ENCODE measurements around the gene TMEM220. TPM values are rescaled to one million over a fixed set of nuclear protein-coding genes. Genes with fewer than 3 reads are reported as not detected.

Gene TMEM220
- total RNA-seq, 1 experiment from 2014 or later = 3.9 TPM

DNA sequence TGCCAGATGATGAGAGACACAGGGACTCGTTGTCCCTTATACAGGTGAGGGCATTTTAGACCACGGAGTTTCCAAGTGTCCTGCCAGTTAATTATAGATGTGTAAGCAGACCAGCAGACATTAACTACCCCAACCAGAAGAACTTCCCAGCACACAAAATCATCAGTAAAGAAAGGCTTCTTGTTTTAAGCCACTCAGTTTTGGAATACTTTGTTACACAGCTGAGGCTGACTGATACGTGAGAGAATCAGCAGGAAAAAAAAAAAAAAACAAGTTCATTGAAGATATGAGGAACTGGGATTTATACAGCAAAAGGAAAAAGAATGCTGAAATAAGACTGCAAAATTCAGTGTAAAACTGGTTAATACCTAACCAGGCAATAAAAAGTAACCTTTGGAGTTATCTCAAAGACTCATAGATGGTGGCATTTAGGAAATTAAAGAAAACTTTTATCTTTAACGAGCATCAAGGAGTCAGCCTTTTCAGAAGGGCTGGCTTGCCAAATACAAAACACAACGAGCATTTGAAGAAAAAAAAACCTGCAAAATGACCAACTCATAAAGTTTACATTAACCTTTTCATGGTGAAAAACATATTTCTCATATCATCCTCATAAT is 46.0 kb upstream of the TMEM220 start:
- ChIA-PET POLR2A (ENCODE audit: unreplicated experiment) (no interaction called here), CTCF (no interaction called here)
- ATAC-seq = no peak
- DNase-seq = no peak
- no peak for TF ChIP-seq EZH2phosphoT487 (IDR thresholded peaks at IDR 0.05; ENCODE audit: borderline replicate concordance, low read length)
- no peaks in the 10 kb centered on the region for H4K20me1 ChIP-seq (ENCODE audit: low read length)
- H3K27me3 ChIP-seq (ENCODE audit: low read length) = no peaks in the 10 kb centered on the region
- no peak overlapping the region for H2AFZ ChIP-seq (ENCODE audit: low read length)
- no peaks in the 10 kb centered on the region for H3F3A ChIP-seq (ENCODE audit: low read length, unreplicated experiment)
- H3K9me2 ChIP-seq (replicated peaks; ENCODE audit: low read length) = no peaks in the 10 kb centered on the region
- H3K4me3 ChIP-seq (ENCODE audit: low read length) = no peak overlapping the region
- H3K9me3 ChIP-seq (ENCODE audit: low read length) = no peaks in the 10 kb centered on the region
- no peak overlapping the region for H3K4me2 ChIP-seq (ENCODE audit: low read length)
- no peaks in the 10 kb centered on the region for H3K4me1 ChIP-seq (ENCODE audit: insufficient read depth, low read length)
- BruUV-seq (replicated peaks) = no TSS peak
- H3K79me2 ChIP-seq (ENCODE audit: low read length) = no peaks in the 10 kb centered on the region
- intact Hi-C loops (cut with micrococcal nuclease) = no loop called here
- H3K9ac ChIP-seq (ENCODE audit: low read length) = no peak overlapping the region
- no peak overlapping the region for H3K27ac ChIP-seq (ENCODE audit: low read length)
- no peaks in the 10 kb centered on the region; the same call in 1 of the 2 replicates for H3K36me3 ChIP-seq (ENCODE audit: low read depth, low read length)

GRCh38 chr17:10775058-10775457 is 45.2 kb upstream of the TMEM220 start:
- TF ChIP-seq CTCF (conservative IDR thresholded peaks at IDR 0.05; ENCODE audit: low read depth, low read length) (no peak), EZH2 (IDR thresholded peaks at IDR 0.05; ENCODE audit: low read length, unreplicated experiment) (no peak), EZH2phosphoT487 (IDR thresholded peaks at IDR 0.05; ENCODE audit: borderline replicate concordance, low read length) (no peak)
- ATAC-seq (no peak), DNase-seq (no peak)
- CTCF ChIA-PET = no interaction called here
- H4K20me1 ChIP-seq (ENCODE audit: low read length) = no peaks in the 10 kb centered on the region
- H3F3A ChIP-seq (ENCODE audit: low read length, unreplicated experiment) = no peaks in the 10 kb centered on the region
- no peak overlapping the region for H3K27ac ChIP-seq (ENCODE audit: low read length)
- H3K4me2 ChIP-seq (ENCODE audit: low read length) = no peak overlapping the region
- no peak overlapping the region for H3K4me3 ChIP-seq (ENCODE audit: low read length)
- no peaks in the 10 kb centered on the region for H3K9me3 ChIP-seq (ENCODE audit: low read length)
- H3K9ac ChIP-seq (ENCODE audit: low read length) = no peak overlapping the region
- no peak overlapping the region for H2AFZ ChIP-seq (ENCODE audit: low read length)
- H3K36me3 ChIP-seq (ENCODE audit: low read depth, low read length) = no peaks in the 10 kb centered on the region; the same call in 1 of the 2 replicates
- POLR2A ChIA-PET (ENCODE audit: unreplicated experiment) = interaction anchor here (0.6 kb wide), 1 partner anchor 180 kb away, joined by 3 read pairs; no protein-coding TSS in a partner anchor
- BruUV-seq (replicated peaks) = no TSS peak
- intact Hi-C loops (cut with micrococcal nuclease) = no loop called here
- H3K9me2 ChIP-seq (replicated peaks; ENCODE audit: low read length) = no peaks in the 10 kb centered on the region
- no peaks in the 10 kb centered on the region for H3K27me3 ChIP-seq (ENCODE audit: low read length)
- no peaks in the 10 kb centered on the region for H3K79me2 ChIP-seq (ENCODE audit: low read length)
- no peaks in the 10 kb centered on the region for H3K4me1 ChIP-seq (ENCODE audit: insufficient read depth, low read length)

DNA sequence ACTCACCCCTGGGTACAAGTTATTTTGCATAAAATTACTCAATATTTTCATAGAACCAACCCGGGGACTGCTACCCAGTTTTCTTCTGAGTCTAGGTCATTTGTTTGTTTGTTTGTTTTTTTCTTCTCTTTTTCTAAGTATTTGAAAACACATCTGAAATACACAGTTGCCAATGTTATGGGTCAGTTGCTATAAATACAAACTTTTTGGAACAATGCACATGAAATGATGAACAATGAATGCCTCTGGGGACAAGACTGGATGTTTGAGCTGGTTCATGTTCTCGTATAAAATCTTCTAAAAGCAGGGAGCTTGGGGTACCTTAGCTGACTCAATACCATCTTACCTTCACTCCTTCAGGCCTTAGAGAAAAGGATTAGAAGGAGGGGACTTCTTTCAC is 43.6 kb upstream of the TMEM220 start:
- H2AFZ ChIP-seq (ENCODE audit: low read length) = no peak overlapping the region
- no TSS peak for BruUV-seq (replicated peaks)
- no peak overlapping the region for H3K4me3 ChIP-seq (ENCODE audit: low read length)
- CTCF ChIA-PET = no interaction called here
- intact Hi-C loops (cut with micrococcal nuclease) = no loop called here
- H3K4me2 ChIP-seq (ENCODE audit: low read length) = no peak overlapping the region
- no peak overlapping the region for H3K9ac ChIP-seq (ENCODE audit: low read length)
- POLR2A ChIA-PET (ENCODE audit: unreplicated experiment) = no interaction called here
- H3K4me1 ChIP-seq (ENCODE audit: insufficient read depth, low read length) = no peaks in the 10 kb centered on the region
- no peaks in the 10 kb centered on the region for H4K20me1 ChIP-seq (ENCODE audit: low read length)
- H3K79me2 ChIP-seq (ENCODE audit: low read length) = no peaks in the 10 kb centered on the region
- no peaks in the 10 kb centered on the region for H3K9me3 ChIP-seq (ENCODE audit: low read length)
- no peaks in the 10 kb centered on the region for H3K9me2 ChIP-seq (replicated peaks; ENCODE audit: low read length)
- TF ChIP-seq CTCF (conservative IDR thresholded peaks at IDR 0.05; ENCODE audit: low read depth, low read length) = no peak
- TF ChIP-seq EZH2phosphoT487 (IDR thresholded peaks at IDR 0.05; ENCODE audit: borderline replicate concordance, low read length) = no peak
- TF ChIP-seq EZH2 (IDR thresholded peaks at IDR 0.05; ENCODE audit: low read length, unreplicated experiment) = no peak
- H3K27me3 ChIP-seq (ENCODE audit: low read length) = no peaks in the 10 kb centered on the region
- DNase-seq (no peak), ATAC-seq (no peak)
- H3K36me3 ChIP-seq (ENCODE audit: low read depth, low read length) = no peaks in the 10 kb centered on the region; the same call in 1 of the 2 replicates
- no peak overlapping the region for H3K27ac ChIP-seq (ENCODE audit: low read length)
- H3F3A ChIP-seq (ENCODE audit: low read length, unreplicated experiment) = no peaks in the 10 kb centered on the region
